Subcutaneous abdominal adipose tissue (tissue), 5 donors: ENCODE results near the gene C22orf23.

Experiments used
- H3K27ac ChIP-seq: one replicate; pipeline ENCODE4 v1.7.0; 2013; ENCODE audit warnings: low read depth, mild to moderate bottlenecking, inconsistent platforms, low read length, moderate library complexity
- H3K27me3 ChIP-seq, 5 donors: one replicate each; pipeline ENCODE4 v1.7.0; 2013; ENCODE audit warnings: low read length in 5 of 5, inconsistent platforms in 1 of 5; ENCODE audit not compliant: control insufficient read depth in 5 of 5, insufficient read depth in 4 of 5
- H3K36me3 ChIP-seq, 5 donors: one replicate each; pipeline ENCODE4 v1.7.0; 2013; ENCODE audit warnings: low read length in 5 of 5; ENCODE audit not compliant: control insufficient read depth in 5 of 5, insufficient read depth in 5 of 5
- H3K4me1 ChIP-seq, 5 donors: one replicate each; pipeline ENCODE4 v1.7.0; 2013; ENCODE audit warnings: low read length in 5 of 5, mild to moderate bottlenecking in 3 of 5, moderate library complexity in 1 of 5; ENCODE audit not compliant: control insufficient read depth in 5 of 5, insufficient read depth in 5 of 5
- H3K4me3 ChIP-seq, 5 donors: one replicate each; pipeline ENCODE4 v1.7.0; 2013; ENCODE audit warnings: low read length in 5 of 5, low read depth in 1 of 5
- H3K9ac ChIP-seq, 5 donors: one replicate each; pipeline ENCODE4 v1.7.0; 2013; ENCODE audit warnings: low read length in 5 of 5, mild to moderate bottlenecking in 4 of 5, moderate library complexity in 3 of 5
- H3K9me3 ChIP-seq, 5 donors: one replicate each; pipeline ENCODE4 v1.7.0; 2013; ENCODE audit warnings: low read length in 5 of 5; ENCODE audit not compliant: control insufficient read depth in 5 of 5
- donor health status: healthy.
- donor health status: healthy.
- donor health status: healthy.
- donor health status: healthy.
- donor health status: healthy.

The C22orf23 gene

GRCh38 chr22:37991731-37992442, 38.5 kb upstream of the C22orf23 start:
- Histone ChIP-seq H3K4me1 (peaks cover 0 to 3% (median 0%) of the 10 kb centered on the region in 5 donors), H3K36me3 (peaks cover 0 to 8% (median 4%) of the 10 kb centered on the region in 5 donors), H3K9me3 (no peaks in the 10 kb centered on the region), H3K9ac (no peak overlapping the region), H3K27me3 (no peaks in the 10 kb centered on the region), H3K27ac (no peak overlapping the region), H3K4me3 (no peak overlapping the region)

- Histone ChIP-seq H3K27me3 (no peaks in the 10 kb centered on the region), H3K9me3 (no peaks in the 10 kb centered on the region), H3K9ac (no peak overlapping the region), H3K27ac (no peak overlapping the region), H3K4me3 (no peak overlapping the region), H3K36me3 (peaks cover 0 to 18% (median 7%) of the 10 kb centered on the region in 5 donors), H3K4me1 (no peaks in the 10 kb centered on the region)
Observed at GRCh38 chr22:37990862-37991261, 37.5 kb upstream of the C22orf23 start.

GRCh38 chr22:37990301-37990700, 36.9 kb upstream of the C22orf23 start:
- Histone ChIP-seq H3K27ac (no peak overlapping the region), H3K27me3 (no peaks in the 10 kb centered on the region), H3K36me3 (peaks cover 0 to 18% (median 7%) of the 10 kb centered on the region in 5 donors), H3K9ac (no peak overlapping the region), H3K4me1 (no peaks in the 10 kb centered on the region), H3K4me3 (no peak overlapping the region), H3K9me3 (no peaks in the 10 kb centered on the region)

GRCh38 chr22:37989146-37990045, 36.0 kb upstream of the C22orf23 start:
- Histone ChIP-seq H3K9ac (no peak overlapping the region), H3K4me1 (no peaks in the 10 kb centered on the region), H3K27me3 (no peaks in the 10 kb centered on the region), H3K36me3 (peaks cover 0 to 21% (median 7%) of the 10 kb centered on the region in 5 donors), H3K9me3 (no peaks in the 10 kb centered on the region), H3K4me3 (no peak overlapping the region), H3K27ac (no peak overlapping the region)

- Histone ChIP-seq H3K27ac (no peak overlapping the region), H3K9me3 (no peaks in the 10 kb centered on the region), H3K27me3 (no peaks in the 10 kb centered on the region), H3K9ac (no peak overlapping the region), H3K36me3 (peaks cover 0 to 21% (median 7%) of the 10 kb centered on the region in 5 donors), H3K4me1 (peaks cover 4 to 16% (median 15%) of the 10 kb centered on the region in 5 donors), H3K4me3 (no peak overlapping the region)
Observed at GRCh38 chr22:37986371-37986770, 33.0 kb upstream of the C22orf23 start.

GRCh38 chr22:37985751-37986281, 32.4 kb upstream of the C22orf23 start:
- Histone ChIP-seq H3K36me3 (peaks cover 0 to 21% (median 7%) of the 10 kb centered on the region in 5 donors), H3K4me1 (peaks cover 4 to 21% (median 21%) of the 10 kb centered on the region in 5 donors), H3K27ac (no peak overlapping the region), H3K9me3 (no peaks in the 10 kb centered on the region), H3K9ac (no peak overlapping the region), H3K4me3 (no peak overlapping the region), H3K27me3 (no peaks in the 10 kb centered on the region)

- Histone ChIP-seq H3K4me1 (peaks cover 4 to 24% (median 21%) of the 10 kb centered on the region in 5 donors), H3K9me3 (no peaks in the 10 kb centered on the region), H3K27ac (no peak overlapping the region), H3K27me3 (no peaks in the 10 kb centered on the region), H3K36me3 (peaks cover 0 to 24% (median 7%) of the 10 kb centered on the region in 5 donors), H3K9ac (no peak overlapping the region), H3K4me3 (no peak overlapping the region)
Observed at GRCh38 chr22:37985050-37985585, 31.7 kb upstream of the C22orf23 start.

- H3K9me3 ChIP-seq = no peaks in the 10 kb centered on the region
- H3K4me1 ChIP-seq = peaks cover 4 to 24% (median 21%) of the 10 kb centered on the region in 5 donors
- H3K9ac ChIP-seq = no peak within 1 kb of the TSS
- no peak within 1 kb of the TSS for H3K4me3 ChIP-seq
- H3K27me3 ChIP-seq = no peaks in the 10 kb centered on the region
- no peak within 1 kb of the TSS for H3K27ac ChIP-seq
- H3K36me3 ChIP-seq = peaks cover 0 to 24% (median 7%) of the 10 kb centered on the region in 5 donors
Observed at GRCh38 chr22:37983860-37984791, 30.7 kb upstream of the C22orf23 start, which contains the start of gene SOX10. SOX10 (minus strand) TSS chr22:37984555; CDS start chr22:37983784, 771 bp downstream.
